ENCODE data around the gene TMEM18. TPM values are rescaled to one million over a fixed set of nuclear protein-coding genes. Genes with fewer than 3 reads are reported as not detected.

The TMEM18 gene
- total and polyA plus RNA-seq, 2 of the 4 experiments (the other 2 are of a cell fraction) = 15.2 to 30.2 TPM

DNA sequence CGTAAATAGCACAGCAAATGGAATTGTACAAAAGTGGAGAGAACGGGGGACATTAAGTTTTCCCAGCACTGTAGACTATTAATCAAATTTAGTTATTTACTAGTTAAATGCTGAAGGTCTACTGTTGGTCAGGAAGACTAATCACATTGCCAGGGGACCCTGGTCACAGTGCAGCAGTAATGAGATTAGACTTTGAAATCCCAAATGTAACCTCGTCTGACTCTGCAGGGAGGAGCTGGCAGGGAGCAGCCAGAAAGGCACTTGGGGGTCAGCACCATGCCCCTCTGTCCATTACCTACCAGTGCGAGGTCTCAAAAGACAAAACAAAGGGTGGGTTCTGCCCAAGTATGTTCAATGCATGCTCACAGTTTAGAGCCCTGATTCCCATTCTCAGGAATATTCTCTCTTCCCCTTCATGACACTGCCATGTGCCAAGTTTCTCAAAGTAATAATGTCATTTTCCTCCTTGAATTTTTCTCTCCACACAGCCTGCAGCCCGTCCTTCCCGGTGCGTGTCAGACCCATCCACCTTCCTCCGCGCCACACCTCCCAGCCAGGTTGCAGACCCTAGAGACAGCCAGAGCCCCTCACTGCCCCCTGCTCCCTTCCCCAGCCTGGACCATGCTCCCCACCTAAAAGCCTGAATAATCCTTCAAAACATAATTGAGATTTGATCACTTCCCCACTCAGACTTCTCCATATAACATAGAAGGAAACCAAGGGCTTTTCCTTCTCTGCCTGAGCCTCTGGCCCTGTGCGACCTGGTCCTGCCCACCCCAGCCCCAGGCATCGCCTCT lies 52.5 kb downstream of the TMEM18 start:
- no peak overlapping the region for H2BK15ac ChIP-seq (ENCODE audit: low read depth, low read length)
- no peak overlapping the region for H4K5ac ChIP-seq (ENCODE audit: low read depth, low read length)
- no peak overlapping the region for H3K27ac ChIP-seq (ENCODE audit: insufficient read depth, low read length)
- H4K91ac ChIP-seq (ENCODE audit: insufficient read depth, low read depth, low read length) = no peak overlapping the region
- POLR2A ChIA-PET (ENCODE audit: unreplicated experiment) = no interaction called here
- WGBS, 2 experiments (ENCODE audit: extremely low coverage in 2 of 2, insufficient read length in 1 of 2) = 41% methylated on average over 3 of the region's 11 CpGs; no CpG with 5 or more reads in 1 of the 2 experiments
- H3K4me1 ChIP-seq (ENCODE audit: control insufficient read depth, insufficient read depth, low read length) = no peaks in the 10 kb centered on the region
- no peak overlapping the region for H3K4ac ChIP-seq (ENCODE audit: low read depth, low read length)
- no peak overlapping the region for H3K9ac ChIP-seq (ENCODE audit: low read depth, low read length)
- H3K9me1 ChIP-seq (ENCODE audit: insufficient read depth, low read length) = no peaks in the 10 kb centered on the region
- H3K9me3 ChIP-seq (ENCODE audit: control insufficient read depth, insufficient read depth, low read length) = peaks cover 16% of the 10 kb centered on the region
- no peak overlapping the region for H3K4me2 ChIP-seq (ENCODE audit: low read depth, low read length)
- intact Hi-C loops (cut with micrococcal nuclease) (no loop called here), in situ Hi-C loops (cut with MboI; ENCODE audit: low sequenced_read_pairs) (no loop called here), dilution Hi-C loops (cut with HindIII; ENCODE audit: low sequenced_read_pairs, unreplicated experiment) (no loop called here)
- no peak overlapping the region for H3K18ac ChIP-seq (ENCODE audit: low read depth, low read length)
- H2BK20ac ChIP-seq (ENCODE audit: low read depth, low read length) = no peak overlapping the region
- no peaks in the 10 kb centered on the region for H4K20me1 ChIP-seq (ENCODE audit: insufficient read depth, low read length)
- ATAC-seq (ENCODE audit: low read depth) (no peak), DNase-seq (no peak)
- no peak overlapping the region for H3K14ac ChIP-seq (replicated peaks; ENCODE audit: low read depth, low read length)
- H3K4me3 ChIP-seq (ENCODE audit: insufficient read depth, low read depth, low read length) = no peak overlapping the region
- H3K23ac ChIP-seq (ENCODE audit: low read depth, low read length) = no peak overlapping the region
- H2AK9ac ChIP-seq (replicated peaks; ENCODE audit: low read depth, low read length, poor library complexity) = no peak overlapping the region
- CTCF ChIA-PET = no interaction called here
- no peak overlapping the region for H3K56ac ChIP-seq (ENCODE audit: extremely low read depth, insufficient read depth, low read length)
- H2BK120ac ChIP-seq (ENCODE audit: low read depth, low read length) = no peak overlapping the region
- H2BK5ac ChIP-seq (ENCODE audit: low read depth, low read length, poor library complexity, severe bottlenecking) = no peak overlapping the region
- H2AFZ ChIP-seq (replicated peaks; ENCODE audit: low read length, poor library complexity) = no peak overlapping the region
- BruUV-seq (replicated peaks) = no TSS peak
- H4K8ac ChIP-seq (ENCODE audit: low read depth in 2 of 2, low read length in 2 of 2) = no peak overlapping the region
- H2AK5ac ChIP-seq (ENCODE audit: low read depth, low read length) = no peak overlapping the region
- H3K27me3 ChIP-seq (ENCODE audit: control insufficient read depth, insufficient read depth, low read length) = no peaks in the 10 kb centered on the region
- no peaks in the 10 kb centered on the region for H3K79me1 ChIP-seq (ENCODE audit: low read depth in 1 of 2, low read length in 2 of 2)
- no peaks in the 10 kb centered on the region for H3K36me3 ChIP-seq (ENCODE audit: control insufficient read depth, insufficient read depth, low read length)
- TF ChIP-seq, protein P1, sequence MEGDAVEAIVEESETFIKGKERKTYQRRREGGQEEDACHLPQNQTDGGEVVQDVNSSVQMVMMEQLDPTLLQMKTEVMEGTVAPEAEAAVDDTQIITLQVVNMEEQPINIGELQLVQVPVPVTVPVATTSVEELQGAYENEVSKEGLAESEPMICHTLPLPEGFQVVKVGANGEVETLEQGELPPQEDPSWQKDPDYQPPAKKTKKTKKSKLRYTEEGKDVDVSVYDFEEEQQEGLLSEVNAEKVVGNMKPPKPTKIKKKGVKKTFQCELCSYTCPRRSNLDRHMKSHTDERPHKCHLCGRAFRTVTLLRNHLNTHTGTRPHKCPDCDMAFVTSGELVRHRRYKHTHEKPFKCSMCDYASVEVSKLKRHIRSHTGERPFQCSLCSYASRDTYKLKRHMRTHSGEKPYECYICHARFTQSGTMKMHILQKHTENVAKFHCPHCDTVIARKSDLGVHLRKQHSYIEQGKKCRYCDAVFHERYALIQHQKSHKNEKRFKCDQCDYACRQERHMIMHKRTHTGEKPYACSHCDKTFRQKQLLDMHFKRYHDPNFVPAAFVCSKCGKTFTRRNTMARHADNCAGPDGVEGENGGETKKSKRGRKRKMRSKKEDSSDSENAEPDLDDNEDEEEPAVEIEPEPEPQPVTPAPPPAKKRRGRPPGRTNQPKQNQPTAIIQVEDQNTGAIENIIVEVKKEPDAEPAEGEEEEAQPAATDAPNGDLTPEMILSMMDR (conservative IDR thresholded peaks at IDR 0.05; ENCODE audit: low read depth, low read length) = no peak
- TF ChIP-seq, protein P2, sequence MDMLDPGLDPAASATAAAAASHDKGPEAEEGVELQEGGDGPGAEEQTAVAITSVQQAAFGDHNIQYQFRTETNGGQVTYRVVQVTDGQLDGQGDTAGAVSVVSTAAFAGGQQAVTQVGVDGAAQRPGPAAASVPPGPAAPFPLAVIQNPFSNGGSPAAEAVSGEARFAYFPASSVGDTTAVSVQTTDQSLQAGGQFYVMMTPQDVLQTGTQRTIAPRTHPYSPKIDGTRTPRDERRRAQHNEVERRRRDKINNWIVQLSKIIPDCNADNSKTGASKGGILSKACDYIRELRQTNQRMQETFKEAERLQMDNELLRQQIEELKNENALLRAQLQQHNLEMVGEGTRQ (IDR thresholded peaks at IDR 0.05; ENCODE audit: low read depth, low read length) = no peak
- TF ChIP-seq MAFK (IDR thresholded peaks at IDR 0.05; ENCODE audit: low read depth, low read length) = no peak
- TF ChIP-seq FOS (IDR thresholded peaks at IDR 0.05; ENCODE audit: low read depth, low read length) = no peak
- TF ChIP-seq POLR2A (IDR thresholded peaks at IDR 0.05; ENCODE audit: low read depth, low read length) = no peak
- no peak for TF ChIP-seq NFE2L2 (IDR thresholded peaks at IDR 0.05; ENCODE audit: low read depth, low read length)
- TF ChIP-seq CHD1 (IDR thresholded peaks at IDR 0.05; ENCODE audit: low read depth, low read length) = no peak
- no peak for TF ChIP-seq CEBPB (IDR thresholded peaks at IDR 0.05; ENCODE audit: low read depth, low read length)
- no peak for TF ChIP-seq RAD21 (IDR thresholded peaks at IDR 0.05; ENCODE audit: low read length)
- no peak for TF ChIP-seq RFX5 (IDR thresholded peaks at IDR 0.05; ENCODE audit: low read depth, low read length)

Measured in IMR-90 (cell line).